T-helper 1 cell (primary cell): ENCODE data around the gene GORAB.

Experiments
- DNase-seq, 5 donors: peaks; one replicate each; pipeline ENCODE4 v3.0.0-alpha.2; 2012 to 2020

The GORAB gene

GRCh38 chr1:170539154-170539553 lies 7.2 kb downstream of the GORAB start:
- DNase-seq: no peak

- no peak for DNase-seq
These were observed 12.7 kb downstream of the GORAB start for GRCh38 chr1:170544624-170545023.

GRCh38 chr1:170545476-170545875 lies 13.5 kb downstream of the GORAB start:
- DNase-seq: no peak

GRCh38 chr1:170547255-170547654 lies 15.3 kb downstream of the GORAB start:
- DNase-seq: no peak

- DNase-seq: no peak
These were observed 16.5 kb downstream of the GORAB start for GRCh38 chr1:170548497-170548896.

- DNase-seq: no peak
These were observed 23.4 kb downstream of the GORAB start for GRCh38 chr1:170555370-170555769.

- DNase-seq: no peak
These were observed 25.0 kb downstream of the GORAB start for GRCh38 chr1:170556917-170557316.

- no peak for DNase-seq
These were observed 26.8 kb downstream of the GORAB start for GRCh38 chr1:170558731-170559130.

GRCh38 chr1:170559166-170559565 lies 27.2 kb downstream of the GORAB start:
- DNase-seq: no peak

- DNase-seq: no peak
These were observed 28.8 kb downstream of the GORAB start for GRCh38 chr1:170560681-170561285.

- DNase-seq: peak in 2 of 5 donors; percentile 1 to 50
These were observed 30.8 kb downstream of the GORAB start for GRCh38 chr1:170562646-170563338.

- no peak for DNase-seq
These were observed 35.2 kb downstream of the GORAB start for GRCh38 chr1:170567214-170567613.

- no peak for DNase-seq
These were observed 36.2 kb downstream of the GORAB start for GRCh38 chr1:170568197-170568596.

- DNase-seq: no peak
These were observed 45.0 kb downstream of the GORAB start for GRCh38 chr1:170576980-170577379.

GRCh38 chr1:170578359-170578758 lies 46.4 kb downstream of the GORAB start:
- DNase-seq: no peak

- DNase-seq: no peak
These were observed 48.9 kb downstream of the GORAB start for GRCh38 chr1:170580636-170581440.

GRCh38 chr1:170583186-170583585 lies 51.2 kb downstream of the GORAB start:
- DNase-seq: no peak

GRCh38 chr1:170586321-170587252 lies 54.6 kb downstream of the GORAB start:
- DNase-seq: no peak

GRCh38 chr1:170587253-170587593 lies 55.3 kb downstream of the GORAB start:
- no peak for DNase-seq

- DNase-seq: no peak
These were observed 59.1 kb downstream of the GORAB start for GRCh38 chr1:170590921-170591705.

GRCh38 chr1:170592591-170593111 lies 60.7 kb downstream of the GORAB start:
- no peak for DNase-seq
